Stimulated activated CD4-positive, alpha-beta T cell treated with anti-CD3 and anti-CD28 coated beads, Interleukin-1b, Interleukin-23, amount 100 ng/mL, for 48 hours (primary cell): ENCODE measurements around the gene HAGHL.
A peak's percentile ranks its signal among the peaks of the same experiment; 100 is the strongest.
"Not testable (repeated sequence)": the region's sequence is repeated elsewhere in the genome, so short reads cannot be mapped to it uniquely, and the experiment has no call there.

Experiments used
- DNase-seq: peaks from one replicate; pipeline ENCODE4 v3.0.0-alpha.2; 2020

HAGHL gene

DNA sequence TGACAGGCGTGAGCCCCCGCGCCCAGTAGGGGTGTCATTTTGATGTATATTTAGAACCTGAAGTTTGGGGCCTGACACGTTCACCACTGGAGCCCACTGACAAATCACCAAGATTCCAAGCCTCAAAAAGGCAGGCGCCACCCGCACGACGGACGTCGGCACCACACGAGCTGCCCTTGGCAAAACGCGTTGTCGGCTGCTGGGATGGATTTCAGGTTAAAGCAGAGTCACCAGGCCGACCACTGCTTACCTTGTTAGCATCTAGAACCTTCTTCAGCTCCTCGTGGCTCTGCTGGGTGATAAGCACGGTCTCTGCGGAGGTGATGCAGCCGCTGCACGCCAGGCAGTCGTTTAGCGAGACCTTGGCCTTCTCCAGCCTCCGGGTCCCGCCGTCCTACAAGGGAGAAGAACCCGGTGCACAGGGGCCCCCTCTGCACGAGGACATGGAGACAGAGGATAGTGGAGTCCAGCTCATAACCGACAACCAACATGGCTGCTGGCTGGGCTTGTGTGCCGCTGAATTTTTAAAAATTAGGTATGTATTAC lies 10.1 kb downstream of the HAGHL start:
- DNase-seq: no peak

DNA sequence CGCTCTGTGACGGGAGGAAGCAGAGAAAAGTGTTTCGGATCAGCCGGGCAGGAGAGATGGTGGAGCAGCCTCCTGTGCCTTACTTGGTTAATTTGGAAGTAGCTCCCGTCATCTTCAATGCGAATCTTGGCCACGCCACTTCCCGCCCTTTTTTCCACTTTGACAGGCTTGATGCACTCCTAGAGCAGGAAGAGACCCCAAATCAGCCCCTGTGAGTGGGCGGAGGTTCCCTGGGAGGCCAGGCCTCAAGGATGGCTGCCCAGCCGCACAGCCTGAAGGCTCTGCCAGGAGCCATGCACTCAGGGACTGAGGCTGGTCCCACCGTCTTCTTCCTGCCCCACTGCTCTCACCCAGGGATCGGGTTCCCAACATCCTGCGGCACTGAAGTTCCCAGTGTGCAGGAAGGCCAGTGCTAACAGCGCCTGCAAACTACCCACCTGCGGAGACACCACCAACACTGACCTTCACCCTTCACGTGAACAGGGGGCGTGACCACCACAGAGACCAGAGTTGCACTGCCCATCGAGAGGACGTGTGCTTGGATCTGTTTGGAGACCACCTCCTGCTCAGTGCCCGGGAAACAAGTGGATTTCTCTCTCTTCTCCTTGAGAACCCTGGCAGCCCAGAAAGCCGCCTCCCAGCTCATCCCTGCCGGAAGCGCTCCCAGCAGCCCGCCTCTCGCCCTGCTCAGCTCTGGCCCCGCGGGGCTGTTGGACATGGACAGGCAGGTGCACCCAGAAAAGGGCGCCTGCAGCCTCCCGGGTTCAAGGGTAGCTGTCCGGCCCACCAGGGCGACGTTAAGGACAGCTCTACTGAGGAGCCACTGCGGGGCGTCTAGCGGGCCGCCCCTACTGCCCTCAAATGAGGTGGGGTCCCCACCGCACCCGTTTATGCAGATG lies 12.9 kb downstream of the HAGHL start:
- no peak for DNase-seq

DNA sequence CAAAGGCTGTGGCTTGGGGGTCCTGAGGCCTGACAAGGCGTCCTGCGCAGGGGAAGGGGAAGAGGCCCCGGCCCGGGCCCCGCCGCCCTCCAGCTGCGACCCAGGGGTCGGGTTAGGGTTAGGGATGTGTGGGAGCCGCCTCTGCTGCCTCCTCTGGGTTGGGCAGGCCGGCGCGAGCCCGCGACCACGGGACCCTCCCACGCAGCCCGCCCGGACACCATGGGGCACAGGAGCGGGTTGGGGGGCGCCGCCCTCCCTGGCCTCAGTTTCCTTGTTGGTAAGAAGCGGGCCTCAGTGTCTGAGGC lies 13.5 kb downstream of the HAGHL start:
- no peak for DNase-seq

DNA sequence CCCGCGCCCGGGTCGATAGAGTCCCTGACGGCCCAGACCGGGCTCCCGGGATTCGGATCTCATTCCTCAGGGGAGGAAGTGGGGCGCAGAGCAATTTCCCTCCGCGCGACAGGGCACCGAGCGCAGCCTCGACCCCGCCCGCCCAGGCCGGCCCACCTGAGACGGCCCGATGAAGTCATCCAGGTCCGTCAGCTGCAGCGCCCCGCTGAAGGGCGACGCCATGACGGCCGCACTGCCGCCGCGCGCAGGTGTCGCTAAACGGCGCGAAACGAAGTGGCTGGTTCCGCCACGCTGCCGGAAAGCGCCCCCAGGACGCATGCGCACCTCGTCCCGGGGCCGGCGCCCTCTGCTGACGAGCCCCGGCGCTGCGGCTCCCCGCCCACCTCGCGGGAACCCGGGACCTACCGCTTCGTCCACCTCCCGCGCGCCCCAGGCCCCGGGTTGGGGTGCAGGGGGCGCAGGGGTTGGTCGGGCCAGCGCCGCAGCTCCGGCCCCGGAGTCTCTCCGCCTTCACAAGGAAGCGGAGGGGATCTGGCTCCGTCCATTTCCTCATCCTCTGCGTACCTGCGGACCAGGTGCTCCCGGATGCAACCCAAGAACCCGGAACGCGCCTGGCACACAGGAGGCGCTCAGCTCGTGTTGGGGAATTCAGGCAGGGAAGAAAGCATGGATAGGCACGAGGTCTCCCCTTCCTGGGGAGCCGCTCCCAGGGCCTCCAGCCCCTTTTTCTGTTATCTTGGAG lies 14.0 kb downstream of the HAGHL start, which contains the start of gene CIAO3:
TSS of gene CIAO3 (minus strand) at position 234 of the 742 bp plus-strand sequence. CDS start at position 222, 12 bp downstream.
- DNase-seq: peak; percentile 94

DNA sequence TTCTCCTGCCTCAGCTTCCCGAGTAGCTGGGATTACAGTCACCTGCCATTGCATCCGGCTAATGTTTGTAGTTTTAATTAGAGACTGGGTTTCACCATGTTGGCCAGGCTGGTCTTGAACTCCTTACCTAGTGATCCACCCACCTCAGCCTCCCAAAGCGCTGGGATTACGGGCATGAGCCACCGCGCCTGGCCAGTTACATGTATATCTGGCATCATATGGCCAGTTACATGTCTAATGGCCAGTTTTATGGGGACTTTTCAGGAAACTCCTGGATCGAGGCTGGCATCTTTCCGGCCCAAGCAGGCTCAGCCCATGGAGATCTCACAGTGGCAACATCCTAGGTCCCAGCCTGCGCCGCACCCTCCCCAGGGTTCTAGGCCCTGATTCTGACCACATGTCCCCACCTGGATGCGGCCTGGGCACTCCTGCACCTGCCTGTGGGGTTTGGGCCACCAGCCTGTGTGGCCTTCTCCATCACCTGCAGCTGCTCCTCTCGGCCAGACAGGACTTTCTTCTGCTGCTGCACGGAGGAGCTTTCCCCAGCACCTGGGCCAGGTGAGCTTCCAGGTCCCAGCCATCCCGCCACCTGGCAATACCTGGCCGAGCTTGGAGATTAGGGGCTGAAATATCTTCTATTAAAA lies 15.2 kb downstream of the HAGHL start:
- no peak for DNase-seq

DNA sequence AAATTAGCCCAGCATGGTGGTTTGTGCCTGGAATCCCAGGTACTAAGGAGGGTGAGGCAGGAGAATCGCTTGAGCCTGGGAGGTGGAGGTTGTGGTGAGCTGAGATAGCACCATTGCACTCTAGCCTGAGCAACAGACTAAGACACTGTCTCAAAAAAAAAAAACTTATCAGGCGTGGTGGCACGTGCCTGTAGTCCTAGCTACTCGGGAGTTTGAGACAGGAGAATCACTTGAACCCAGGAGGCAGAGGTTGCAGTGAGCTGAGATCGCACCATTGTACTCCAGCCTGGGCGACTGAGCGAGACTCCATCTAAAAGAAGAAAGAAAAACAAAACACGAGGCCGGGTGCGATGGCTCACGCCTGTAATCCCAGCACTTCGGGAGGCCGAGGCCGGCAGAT lies 16.0 kb downstream of the HAGHL start:
- not testable (repeated sequence) for DNase-seq

DNA sequence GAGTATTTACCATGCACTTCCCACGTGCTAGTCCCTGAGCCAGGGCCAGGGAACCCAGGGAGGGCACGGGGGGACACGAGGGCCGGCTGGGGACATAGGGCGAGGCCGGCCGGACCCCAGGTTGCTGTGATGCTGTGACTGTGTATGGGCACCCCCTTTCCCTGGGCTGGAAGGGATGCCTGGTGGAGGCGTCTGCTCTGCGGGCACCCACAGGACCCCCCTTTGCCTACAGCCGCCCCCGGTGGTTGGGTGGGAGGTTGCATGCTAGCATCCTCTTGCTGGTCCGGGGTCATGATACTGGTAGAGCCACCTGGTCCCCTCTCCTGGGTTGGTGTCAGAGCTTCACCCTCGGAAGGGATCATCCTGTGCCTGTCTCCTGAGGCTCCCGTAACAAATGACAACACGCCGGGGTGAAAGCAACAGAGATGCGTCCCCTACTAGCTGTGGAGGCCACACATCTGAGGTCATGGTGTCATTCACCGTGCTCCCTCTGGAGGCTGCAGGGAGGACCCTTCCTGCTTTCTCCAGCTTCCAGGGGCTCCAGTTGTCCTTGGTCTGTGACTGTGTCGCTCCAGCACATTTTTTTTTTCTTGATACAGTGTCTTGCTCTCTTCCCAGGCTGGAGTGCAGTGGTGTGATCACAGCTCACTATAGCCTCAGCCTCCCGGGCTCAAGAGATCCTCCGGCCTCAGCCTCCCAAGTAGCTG lies 17.0 kb downstream of the HAGHL start:
- DNase-seq: no peak

DNA sequence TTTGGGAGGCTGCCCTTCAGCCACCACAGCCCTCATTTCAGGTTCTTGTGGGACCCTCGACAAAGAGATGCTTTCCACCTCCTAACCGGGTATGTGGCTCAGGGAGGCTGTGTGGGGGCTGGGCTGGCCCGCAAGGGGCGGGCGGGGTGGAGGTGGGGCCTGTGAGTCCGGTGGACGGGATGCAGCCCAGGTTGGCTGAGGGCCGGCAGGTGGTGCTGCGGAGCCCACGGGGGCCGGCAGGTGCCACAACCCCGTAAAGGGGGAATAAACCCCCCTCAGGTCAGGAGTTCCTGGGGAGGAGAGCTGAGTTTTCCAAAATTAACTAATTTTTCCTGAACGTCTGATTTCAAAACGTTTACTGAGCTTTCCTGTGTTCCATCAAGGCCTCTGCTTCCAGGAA lies 18.8 kb downstream of the HAGHL start:
- no peak for DNase-seq

DNA sequence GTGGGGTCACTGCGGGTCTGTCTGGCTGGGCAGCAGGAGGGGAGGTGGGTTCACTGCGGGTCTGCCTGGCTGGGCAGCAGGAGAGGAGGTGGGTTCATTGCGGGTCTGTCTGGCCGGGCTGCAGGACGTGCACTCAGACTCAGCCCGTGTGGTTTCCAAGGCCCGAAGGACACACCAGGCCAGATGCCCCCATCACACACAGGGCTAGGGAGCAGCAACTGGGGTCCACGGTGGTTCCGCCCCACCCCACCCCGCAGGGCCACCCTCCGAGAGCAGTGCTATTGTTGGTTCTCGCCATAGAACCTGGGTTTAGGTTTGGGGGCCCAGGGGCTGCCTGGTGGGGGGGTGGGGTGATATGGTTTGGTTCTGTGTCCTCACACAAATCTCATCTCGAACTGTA lies 19.7 kb downstream of the HAGHL start:
- DNase-seq: no peak

DNA sequence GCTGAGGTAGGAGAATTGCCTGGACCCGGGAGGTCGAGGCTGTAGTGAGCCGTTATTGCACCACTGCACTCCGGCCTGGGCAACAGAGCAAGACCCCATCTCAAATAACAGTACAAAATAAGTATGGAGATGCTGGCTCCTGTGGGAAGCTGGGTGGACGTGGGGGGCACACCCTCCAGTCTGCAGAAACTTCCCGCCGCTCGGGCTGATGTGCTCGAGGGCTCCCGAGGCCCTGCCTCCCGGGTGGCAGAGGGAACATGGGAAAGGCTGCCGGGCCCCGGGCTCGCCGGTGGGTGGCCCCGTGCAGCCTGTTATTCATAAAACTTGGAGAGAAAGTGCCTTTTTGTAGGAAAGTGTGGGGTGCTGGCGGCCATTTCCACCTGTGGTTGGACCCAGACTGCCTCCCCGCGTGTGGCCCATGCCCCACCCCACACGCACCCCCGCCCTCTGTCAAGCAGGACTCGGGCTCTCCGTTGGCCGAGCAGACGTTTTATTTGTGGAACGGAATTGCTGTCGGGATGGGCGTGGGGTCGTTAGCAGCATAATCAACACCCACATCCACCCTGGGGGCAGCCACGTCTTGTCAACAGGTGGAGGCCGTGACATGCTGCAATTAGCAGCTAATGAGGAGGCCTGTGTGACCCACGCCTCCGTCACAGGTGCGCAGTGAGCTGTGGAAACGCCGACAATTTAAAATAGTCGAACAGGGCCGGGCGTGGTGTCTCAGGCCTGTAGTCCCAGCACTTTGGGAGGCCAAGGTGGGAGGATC lies 21.3 kb downstream of the HAGHL start:
- DNase-seq: no peak

DNA sequence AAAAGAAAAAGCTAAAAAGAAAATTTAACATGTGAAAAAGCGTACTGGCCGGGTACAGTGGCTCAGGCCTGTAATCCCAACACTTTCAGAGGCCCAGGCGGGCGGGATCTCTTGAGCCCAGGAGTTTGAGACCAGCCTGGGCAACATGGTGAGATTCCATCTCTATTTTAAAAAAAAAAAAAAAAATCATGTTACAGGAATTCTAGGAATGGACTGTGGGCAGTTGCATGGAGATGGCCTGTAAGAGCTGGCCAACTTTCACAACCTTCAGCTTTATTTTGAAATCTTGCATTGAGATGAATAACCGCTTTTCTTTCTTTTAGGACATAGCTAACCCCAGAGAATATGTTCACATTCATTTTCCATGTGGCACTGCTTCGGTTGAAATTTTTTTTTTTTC lies 22.1 kb downstream of the HAGHL start:
- no peak for DNase-seq

DNA sequence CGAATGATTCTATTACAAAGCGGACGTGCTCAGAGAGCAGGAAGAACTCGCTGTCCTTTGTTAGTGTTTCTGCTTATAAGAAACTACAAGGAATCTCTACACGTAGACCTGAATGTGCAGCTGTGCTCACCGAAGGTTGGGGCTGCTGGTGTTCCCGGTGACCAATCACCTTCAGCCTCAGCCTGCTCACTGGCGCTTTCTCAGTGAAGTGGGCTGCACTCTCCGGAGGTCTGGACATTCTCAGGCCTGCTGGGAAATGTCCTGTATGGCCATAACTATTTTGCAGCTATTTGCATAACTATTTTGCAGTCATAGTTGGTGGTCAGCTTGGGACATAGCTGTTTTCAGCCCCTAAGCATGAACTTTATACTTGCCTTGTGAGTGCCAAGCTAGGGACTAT lies 23.6 kb downstream of the HAGHL start:
- no peak for DNase-seq

DNA sequence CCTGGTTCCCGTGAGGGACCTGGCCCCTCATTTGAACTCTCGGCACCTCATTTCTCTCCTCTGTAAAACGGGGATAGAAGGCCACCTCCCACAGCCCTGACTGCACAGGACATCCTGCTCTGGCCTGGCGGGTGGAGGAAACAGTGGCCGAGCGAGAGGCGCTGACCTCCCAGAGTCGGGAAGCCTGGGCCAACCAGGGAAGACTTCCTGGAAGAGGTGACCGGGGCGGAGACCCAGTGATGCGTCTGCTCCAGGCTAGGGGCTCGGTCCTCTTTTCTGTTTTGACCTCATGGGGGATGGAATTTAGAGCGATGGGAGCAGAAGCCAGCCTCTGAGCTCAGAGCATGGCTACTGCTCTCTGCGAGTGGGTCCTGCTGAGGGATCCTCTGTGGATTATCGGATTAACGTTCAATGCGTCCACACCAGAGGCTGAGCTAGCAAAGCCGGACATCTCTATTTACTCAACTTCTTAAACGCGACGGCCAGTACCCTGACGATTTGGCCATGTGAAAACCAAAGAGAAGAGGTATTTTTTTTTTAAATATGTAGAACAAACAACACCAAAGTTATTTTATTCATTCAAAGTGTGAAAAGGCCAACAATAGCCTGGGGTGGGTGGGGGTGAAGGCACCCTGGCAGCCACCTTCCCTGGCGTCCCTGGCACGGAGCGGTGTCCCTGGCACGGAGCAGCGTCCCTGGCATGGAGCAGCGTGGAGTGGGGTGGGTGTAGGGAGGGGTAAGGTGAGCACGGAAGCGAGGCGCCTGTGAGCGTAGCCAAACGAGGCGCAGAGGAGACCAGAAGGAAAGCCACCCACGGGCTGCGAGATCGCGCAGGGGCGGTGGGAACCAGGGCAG lies 24.5 kb downstream of the HAGHL start:
- DNase-seq: no peak

DNA sequence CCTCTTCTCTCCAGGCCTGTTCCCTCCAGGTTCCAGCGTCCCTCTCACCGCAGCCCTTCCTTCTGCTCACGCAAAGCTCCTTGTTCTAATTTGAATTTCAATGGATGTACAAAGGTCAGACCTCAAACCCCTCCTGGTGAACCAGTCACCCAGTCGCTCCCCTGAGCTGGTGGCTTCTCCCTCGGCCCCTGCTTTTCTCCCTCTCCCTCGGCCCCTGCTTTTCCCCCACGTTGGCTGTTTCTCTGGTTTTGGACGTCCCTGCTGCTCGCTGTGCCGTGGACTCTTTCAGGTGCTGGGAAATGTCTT lies 25.1 kb downstream of the HAGHL start:
- no peak for DNase-seq

DNA sequence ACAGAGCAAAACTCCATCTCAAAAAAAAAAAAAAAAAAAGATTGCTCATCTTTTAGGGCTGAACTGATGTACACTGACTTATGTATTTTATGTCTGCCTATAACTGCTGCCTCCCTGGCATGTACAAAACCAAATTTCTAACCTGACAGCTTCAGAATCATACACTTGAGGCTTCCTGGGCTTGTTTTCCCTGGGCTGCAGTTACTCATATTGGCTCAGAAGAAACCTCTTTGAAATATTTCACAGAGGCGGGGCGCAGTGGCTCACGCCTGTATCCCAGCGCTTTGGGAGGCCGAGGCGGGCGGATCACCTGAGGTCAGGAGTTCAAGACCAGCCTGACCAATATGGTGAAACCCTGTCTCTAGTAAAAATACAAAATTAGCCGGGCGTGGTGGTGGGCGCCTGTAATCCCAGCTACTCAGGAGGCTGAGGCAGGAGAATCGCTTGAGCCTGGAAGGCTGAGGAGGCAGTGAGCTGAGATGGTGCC lies 27.3 kb downstream of the HAGHL start:
- not testable (repeated sequence) for DNase-seq

DNA sequence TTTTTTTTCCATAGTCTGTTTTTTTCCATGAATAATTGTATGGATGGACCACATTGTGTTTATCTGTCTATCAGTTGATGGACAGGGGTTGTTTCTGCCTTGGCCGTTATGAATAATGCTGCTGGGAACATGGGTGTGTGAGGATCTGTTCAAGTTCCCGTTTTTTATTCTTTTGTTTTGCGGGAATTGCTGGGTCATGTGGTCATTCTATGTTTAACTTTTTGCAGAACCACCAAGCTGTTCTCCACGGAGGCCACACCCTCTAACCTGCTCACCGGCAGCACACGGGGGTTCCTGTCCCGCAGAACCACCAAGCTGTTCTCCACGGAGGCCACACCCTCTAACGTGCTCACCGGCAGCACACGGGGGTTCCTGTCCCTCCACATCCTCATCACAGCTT lies 27.8 kb downstream of the HAGHL start:
- DNase-seq: no peak

DNA sequence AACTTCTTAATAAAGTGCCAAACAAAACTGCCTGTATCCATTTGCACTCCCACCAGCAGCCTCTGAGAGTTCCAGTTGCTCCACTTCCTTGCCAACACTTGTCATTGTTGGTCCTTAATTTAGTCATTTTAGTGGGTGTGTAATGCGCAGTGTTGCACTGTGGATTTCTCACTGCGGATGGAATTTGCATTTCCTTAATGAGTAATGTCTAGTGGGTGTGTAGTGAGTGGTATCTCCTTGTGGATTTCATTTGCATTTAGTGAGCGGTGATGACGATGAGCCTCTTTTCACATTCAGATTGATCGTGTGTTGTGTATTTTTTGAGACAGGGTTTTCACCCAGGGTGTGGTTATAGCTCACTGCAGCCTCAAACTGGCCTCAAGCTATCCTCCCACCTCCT lies 29.5 kb downstream of the HAGHL start:
- DNase-seq: no peak

DNA sequence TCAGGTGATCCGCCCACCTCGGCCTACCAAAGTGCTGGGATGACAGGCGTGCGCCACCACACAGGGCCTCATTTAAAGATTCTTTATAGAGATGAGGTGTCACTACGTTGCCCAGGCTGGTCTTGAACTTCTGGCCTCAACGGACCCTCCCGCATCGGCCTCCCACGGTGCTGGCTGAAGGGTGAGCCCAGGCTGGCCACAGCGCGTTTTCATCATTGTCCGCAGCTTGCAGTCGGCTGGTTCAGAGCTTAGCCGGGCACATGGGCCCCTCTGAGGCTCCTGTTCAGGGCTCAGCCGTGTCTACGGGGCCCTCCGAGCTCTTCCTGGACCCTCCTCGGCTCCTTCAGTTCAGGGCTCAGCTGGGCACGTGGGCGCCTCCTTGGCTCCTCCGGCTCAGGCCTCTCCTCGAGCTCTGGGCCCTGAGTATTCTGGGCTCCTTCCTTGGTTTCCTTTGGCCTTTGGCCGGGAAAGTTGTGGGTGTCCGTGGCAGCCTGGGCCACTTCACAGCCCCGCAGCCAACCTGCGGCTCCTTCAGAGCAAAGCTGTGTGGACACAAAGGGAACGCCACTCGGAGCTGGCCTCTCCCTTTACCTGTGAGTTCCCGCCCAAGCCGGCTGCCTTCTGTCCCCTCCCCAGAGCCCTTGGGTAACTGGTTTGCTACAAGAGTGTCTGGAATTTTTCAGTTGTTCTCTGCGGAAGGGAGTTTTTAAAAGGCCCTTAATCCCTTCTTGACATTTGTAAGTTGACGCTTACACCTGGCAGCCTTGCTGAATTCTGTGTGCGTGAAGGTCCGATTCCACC lies 32.4 kb downstream of the HAGHL start:
- DNase-seq: no peak

DNA sequence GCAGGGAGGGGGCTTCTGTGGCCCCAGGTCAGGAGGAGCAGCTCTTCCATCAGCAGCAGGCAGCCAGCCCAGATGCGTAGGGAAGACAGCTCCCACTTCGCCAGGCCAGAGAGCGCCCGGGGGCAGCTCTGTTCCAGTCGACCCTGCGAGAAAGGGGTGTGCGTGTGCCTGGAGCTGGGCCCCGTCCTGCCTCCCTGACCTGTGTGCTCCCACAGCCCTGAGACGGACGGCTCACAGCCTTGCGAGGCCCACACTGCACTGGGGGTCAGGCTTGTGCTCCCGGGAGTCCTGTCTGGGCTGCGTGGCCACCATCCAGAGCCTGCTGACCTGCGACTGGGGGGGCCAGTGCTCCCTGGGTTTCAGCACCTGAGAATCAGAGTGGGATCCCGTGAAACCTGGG lies 33.2 kb downstream of the HAGHL start:
- no peak for DNase-seq
